Stomach smooth muscle (tissue), 2 donors: Measurements from ENCODE around the gene ZNF597.

Experiments used
- H3K27ac ChIP-seq: one replicate; pipeline ENCODE4 v1.7.0; 2013; ENCODE audit warnings: mild to moderate bottlenecking, low read length, inconsistent platforms
- H3K27me3 ChIP-seq, 2 donors: one replicate each; pipeline ENCODE4 v1.7.0; 2013; ENCODE audit warnings: low read length in 2 of 2; ENCODE audit not compliant: insufficient read depth in 2 of 2, control insufficient read depth in 1 of 2
- H3K36me3 ChIP-seq, 2 donors: one replicate each; pipeline ENCODE4 v1.7.0; 2013; ENCODE audit warnings: low read length in 2 of 2; ENCODE audit not compliant: control insufficient read depth in 2 of 2, insufficient read depth in 2 of 2
- H3K4me1 ChIP-seq: one replicate; pipeline ENCODE4 v1.7.0; 2013; ENCODE audit warnings: low read length; ENCODE audit not compliant: control insufficient read depth, insufficient read depth
- H3K4me3 ChIP-seq, 2 donors: one replicate each; pipeline ENCODE4 v1.7.0; 2013; ENCODE audit warnings: low read length in 2 of 2
- H3K9ac ChIP-seq, 2 donors: one replicate each; pipeline ENCODE4 v1.7.0; 2013; ENCODE audit warnings: low read length in 2 of 2, mild to moderate bottlenecking in 1 of 2
- H3K9me3 ChIP-seq, 2 donors: one replicate each; pipeline ENCODE4 v1.7.0; 2013; ENCODE audit warnings: low read length in 2 of 2; ENCODE audit not compliant: control insufficient read depth in 2 of 2
- donor health status: healthy.
- donor health status: Pancreatic carcinoma.

ZNF597 gene

DNA sequence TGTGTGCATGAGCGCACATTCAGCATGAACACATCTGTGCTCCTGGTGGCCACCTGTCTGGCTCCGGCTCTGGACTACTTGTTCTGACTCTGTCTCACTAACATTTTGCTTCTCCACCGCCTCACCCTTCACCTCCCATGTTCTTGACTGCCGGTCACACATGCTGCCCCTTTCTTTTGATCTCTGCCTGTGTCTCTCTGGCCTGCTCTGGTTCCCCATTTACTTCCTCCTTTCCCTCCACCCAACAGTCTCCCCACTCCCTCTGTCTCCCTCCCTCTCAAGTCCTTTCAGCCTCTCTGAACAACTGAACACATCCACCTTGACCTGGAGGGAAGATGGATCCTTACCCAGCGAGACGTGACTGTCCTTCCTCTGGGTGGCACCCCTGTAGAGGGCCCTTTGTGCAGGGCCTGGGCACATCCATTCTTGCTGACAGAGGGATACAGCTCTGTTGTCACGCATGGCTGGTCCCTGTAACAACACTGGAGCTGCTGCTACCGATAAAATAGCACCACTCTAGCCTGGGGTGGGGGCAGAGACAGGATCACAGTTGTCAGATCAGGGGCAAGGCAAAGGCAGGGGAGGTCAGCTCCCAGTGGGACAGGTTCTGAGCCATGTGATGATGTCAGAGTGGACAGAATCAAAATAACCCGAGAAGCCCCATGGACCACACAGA lies 53.5 kb downstream of the ZNF597 start:
- no peak overlapping the region for H3K4me3 ChIP-seq
- no peak overlapping the region for H3K27ac ChIP-seq
- no peak overlapping the region for H3K9ac ChIP-seq
- H3K36me3 ChIP-seq: peaks cover 47 to 55% of the 10 kb centered on the region in 2 donors
- no peaks in the 10 kb centered on the region for H3K27me3 ChIP-seq
- H3K4me1 ChIP-seq: no peaks in the 10 kb centered on the region
- H3K9me3 ChIP-seq: peaks cover 29 to 55% of the 10 kb centered on the region in 2 donors

DNA sequence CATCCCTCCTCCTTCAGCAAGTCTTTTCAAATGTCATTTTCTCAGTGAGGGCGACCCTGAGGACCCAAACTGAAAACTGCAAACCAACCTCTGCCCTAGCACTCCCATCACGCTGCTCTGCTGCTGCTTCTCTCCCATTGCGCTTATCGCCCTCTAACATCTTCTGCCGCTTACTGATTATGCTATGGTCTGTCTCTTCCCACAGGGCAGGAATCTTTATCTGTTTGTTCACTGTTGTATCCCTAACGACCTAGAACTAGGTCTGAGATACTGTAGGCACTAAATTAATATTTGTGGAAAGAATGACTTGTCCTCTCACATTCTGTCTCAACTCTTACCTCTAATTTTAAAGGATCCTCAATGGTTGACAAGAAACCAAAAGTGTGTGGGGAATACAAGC lies 55.0 kb downstream of the ZNF597 start:
- Histone ChIP-seq H3K4me3 (no peak overlapping the region), H3K27me3 (no peaks in the 10 kb centered on the region), H3K36me3 (peaks cover 51 to 57% of the 10 kb centered on the region in 2 donors), H3K9ac (no peak overlapping the region), H3K9me3 (peaks cover 36 to 55% of the 10 kb centered on the region in 2 donors), H3K4me1 (no peaks in the 10 kb centered on the region), H3K27ac (no peak overlapping the region)

DNA sequence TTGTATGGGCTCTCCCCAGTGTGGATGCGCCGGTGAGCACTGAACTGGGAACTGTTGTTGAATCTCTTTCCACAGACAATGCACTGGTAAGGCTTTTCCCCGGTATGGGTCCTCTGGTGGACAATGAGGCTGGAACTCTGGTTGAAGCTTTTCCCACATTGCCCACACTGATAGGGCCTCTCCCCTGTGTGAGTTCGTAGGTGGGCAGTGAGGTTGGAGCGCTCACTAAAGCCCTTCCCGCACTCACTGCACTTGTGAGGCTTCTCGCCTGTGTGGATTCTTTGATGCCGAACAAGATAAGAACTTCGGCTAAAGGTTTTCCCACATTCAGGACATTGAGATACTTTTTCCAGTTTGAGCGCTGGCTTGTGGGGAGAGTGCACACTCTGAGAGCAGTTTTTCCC lies 60.3 kb downstream of the ZNF597 start:
- Histone ChIP-seq H3K4me3 (peak overlapping the region; percentile 22 to 33), H3K27ac (no peak overlapping the region), H3K9me3 (peaks cover 58 to 74% of the 10 kb centered on the region in 2 donors), H3K27me3 (no peaks in the 10 kb centered on the region), H3K9ac (no peak overlapping the region), H3K36me3 (peaks cover 47 to 48% of the 10 kb centered on the region in 2 donors), H3K4me1 (no peaks in the 10 kb centered on the region)
